GM18861 (cell line): ENCODE measurements around the gene USP47.
A peak's percentile ranks its signal among the peaks of the same experiment; 100 is the strongest.
"Not testable (repeated sequence)": the region's sequence is repeated elsewhere in the genome, so short reads cannot be mapped to it uniquely, and the experiment has no call there.

Source experiments
- ATAC-seq: cut with Tn5 transposase; IDR thresholded peaks from one replicate; pipeline ENCODE4 v1.9.1; 2021; ENCODE audit not compliant: unreplicated experiment

The USP47 gene

DNA sequence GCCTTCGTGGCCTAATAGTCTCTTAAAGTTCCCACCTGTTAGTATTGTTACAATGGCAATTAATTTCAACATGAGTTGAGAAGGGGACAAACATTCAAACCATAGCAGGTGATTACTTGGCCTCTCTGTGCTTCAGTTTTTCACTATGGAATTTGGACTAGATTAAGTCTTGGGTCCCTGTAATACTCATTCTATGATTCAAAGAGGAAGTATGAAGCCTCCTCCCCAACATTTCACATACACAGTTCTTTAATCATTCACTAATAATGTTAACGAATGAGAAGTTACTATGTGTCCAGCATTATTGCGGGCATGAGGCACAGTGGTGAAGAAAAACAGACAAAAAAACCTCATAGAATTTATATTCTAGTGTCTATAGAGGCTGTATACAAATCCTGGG lies 19.9 kb upstream of the USP47 start:
- no peak for ATAC-seq

DNA sequence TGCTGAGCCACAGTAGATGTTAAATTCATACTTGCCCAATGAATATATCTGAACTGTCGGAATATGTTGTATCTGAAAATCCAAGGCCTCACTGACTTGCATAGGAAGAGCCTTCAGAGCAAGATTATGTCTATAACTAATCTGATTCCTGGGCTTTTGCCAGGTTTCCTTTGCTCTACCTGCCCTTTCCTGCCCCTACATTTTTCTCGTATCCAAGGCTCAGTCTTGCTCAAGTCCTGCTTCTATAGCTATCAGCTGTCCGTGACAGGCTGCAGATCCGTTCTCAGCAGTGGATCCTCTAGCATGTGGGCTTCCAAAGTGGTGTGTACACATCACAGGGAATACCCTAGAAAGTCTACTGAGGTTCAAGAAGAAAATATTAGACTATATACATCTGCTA lies 18.8 kb upstream of the USP47 start:
- no peak for ATAC-seq

DNA sequence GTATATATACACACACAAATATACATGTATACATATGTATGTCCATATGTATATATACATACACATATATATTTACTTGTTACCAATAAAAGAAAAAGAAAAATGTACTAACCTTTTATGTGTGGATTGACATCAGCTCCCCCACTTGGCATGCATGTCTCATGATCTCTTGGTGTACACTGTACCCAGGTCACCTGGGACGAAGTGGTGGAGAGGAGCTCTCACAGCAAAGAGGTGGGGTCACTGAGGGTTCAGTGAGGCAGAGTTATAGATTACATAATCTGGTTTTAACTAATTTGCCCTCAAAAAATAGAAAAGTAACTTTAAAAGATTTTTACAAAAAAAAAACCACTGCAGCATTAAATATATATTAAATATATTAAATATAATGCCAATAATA lies 15.5 kb upstream of the USP47 start:
- ATAC-seq: no peak

DNA sequence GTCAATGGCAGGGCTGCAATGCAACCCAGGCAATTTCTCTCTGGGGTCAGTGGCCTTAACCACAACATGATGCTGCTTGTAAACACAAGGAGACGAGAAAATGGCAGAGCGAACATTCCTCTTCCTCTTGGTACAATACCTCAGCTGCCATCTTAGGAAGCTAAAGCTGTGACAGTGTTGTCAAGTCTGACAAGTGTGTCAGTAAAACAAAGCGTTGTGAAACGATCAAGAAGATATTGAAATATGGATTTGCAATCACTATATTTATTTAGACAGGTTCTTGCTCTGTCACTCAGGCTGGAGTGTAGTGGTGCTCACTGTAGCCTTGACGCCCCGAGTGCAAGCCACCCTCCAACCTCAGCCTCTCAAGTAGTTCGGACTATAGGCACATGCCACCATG lies 14.5 kb upstream of the USP47 start:
- no peak for ATAC-seq

DNA sequence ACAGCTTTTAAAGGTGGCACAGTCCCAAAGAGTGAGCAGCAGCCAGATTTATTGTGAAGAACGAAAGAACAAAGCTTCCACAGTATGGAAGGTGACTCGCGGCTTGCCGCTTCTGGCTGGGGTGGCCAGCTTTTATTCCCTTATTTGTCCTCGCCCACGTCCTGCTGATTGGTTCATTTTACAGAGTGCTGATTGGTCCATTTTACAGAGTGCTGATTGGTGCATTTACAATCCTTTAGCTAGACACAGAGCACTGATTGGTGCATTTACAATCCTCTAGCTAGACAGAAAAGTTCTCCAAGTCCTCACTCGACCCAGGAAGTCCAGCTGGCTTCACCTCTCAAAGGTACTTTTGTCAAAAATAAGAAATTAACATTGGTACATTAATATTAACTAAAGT lies 10.4 kb upstream of the USP47 start:
- not testable (repeated sequence) for ATAC-seq

DNA sequence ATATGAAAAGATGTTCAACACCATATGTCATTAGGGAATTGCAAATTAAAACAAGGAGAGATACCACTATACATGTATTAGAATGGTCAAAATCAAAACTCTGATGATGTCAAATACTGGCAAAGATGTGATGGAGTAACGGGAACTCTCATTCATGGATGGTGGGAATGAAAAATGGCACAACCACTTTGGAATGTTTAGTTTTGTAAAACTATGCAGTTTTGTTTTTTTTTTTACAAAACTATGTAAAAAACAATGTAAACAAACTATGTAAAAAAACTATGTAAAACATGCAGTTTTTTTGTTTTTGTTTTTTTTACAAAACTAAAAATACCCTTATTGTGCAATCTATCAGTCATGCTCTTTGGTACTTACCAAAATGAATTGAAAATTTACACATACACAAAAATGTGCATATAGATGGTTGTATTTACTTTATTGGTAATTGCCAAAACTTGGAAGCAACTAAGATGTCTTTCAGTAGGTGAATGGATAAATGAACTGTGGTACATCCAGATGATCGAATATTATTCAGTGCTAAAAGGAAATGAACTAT lies 5.0 kb upstream of the USP47 start:
- no peak for ATAC-seq

DNA sequence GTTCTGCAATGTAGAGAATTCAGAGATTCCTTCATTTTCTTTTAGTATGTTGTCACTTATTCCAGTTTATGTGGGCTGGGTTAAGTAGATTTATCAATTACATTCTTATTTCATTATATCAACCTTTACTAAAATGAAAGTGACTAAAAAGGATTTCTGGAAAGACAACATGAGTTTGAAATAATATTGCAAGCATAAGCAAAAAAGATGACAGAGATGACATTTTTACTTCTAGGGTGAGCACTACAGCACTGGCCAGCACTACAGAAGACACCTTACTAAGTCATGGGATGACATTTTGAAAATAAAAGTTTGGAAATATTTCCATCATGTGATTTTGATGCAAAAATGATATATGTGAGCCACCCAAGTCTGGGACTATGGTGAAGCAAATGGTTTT lies 2.1 kb upstream of the USP47 start:
- ATAC-seq: no peak

DNA sequence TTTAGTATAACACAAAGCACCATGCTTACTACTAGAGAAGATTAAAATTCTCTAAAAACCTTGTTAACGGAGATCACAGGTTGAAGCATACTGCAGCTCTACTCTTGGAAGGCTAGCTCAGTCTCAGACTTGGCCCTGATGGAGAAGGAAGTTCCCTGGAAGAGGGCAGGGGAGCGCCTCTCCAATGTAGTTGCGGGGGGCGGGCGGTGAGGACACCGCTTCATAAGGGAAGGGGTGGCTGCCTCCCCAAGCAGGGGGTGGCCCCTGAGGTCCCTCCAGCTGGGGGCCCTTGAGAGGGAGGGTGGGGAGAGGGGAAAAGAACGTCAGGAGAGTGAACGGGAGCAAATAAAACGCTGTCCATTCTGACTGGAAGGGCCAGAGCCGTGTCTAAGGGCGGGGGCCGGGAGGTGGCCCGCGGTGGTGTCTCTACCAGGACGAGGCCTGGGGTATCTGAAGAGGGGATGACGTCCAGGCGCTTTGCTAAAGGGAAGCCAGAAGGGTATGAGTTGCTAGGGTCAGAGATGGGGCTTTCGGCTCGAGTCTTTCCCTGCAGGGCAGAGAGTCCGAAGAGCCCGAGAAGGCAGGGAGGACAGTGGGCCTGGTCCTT lies 553 bp upstream of the USP47 start:
- peak; percentile 22 for ATAC-seq

DNA sequence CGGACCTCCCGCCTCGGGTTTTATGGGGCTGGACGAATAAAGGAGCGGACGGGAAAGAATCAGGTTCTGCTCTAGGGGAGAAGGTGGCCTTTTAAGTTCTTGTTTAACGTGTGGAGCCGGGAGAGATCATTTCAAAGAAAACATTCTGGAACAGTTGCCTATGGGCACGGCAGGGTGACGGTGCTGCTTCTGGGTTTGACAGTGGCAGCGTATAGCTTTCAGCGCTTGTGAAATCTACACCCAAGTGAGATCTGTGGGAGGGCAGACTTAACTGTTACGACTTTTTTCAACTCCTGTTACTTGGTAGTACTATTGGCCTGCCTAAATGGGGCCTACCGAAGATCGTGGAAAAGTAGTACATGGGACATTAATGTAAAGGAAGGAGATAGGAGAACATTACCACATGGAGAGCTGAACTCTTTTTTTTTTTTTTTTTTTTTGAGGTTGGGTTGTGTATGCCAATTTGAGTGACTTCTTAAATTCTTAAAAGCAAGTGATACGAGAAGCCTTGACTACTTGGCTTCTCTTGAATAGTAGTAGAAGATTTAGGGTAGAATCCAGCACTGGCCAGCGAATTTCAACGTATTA lies 743 bp downstream of the USP47 start:
- ATAC-seq: peak; percentile 39

DNA sequence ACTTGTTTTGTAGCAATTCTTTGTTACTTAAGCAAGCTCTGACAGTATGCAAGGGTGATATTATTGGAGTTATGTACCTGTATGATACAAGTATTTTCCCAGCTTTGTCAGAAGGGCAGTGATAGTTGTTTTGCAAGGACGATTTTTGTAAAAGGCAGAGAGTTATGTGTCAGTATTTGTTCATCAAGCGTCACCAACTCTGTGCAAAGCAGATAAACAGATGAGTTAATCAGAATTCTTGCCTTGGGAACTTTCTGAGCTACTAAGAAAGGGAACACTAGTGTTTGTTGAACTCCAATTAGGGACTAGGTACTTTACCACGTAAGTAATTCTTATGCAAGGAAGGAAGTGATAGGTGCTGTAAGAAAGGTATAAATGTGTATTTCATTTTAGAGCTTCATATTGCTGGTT lies 1.4 kb downstream of the USP47 start:
- no peak for ATAC-seq

DNA sequence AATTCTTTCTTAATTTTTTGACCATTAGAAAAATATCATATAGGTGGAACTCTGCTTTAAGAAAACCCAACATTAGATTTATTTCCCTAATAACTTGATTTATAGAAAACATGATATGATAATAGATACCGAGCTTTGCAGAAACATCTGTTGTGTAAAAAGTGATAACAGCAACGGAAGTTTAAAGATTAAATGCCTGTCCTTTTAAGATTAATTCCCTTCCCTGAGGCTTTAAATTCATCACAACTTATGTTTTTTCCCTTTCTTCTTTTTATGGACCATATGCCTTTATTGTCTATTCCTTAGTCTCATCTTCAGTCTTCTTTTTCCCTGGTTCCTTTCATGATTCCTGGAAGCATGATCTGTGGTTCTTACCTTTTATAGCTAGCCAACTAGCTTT lies 1.9 kb downstream of the USP47 start:
- ATAC-seq: no peak

DNA sequence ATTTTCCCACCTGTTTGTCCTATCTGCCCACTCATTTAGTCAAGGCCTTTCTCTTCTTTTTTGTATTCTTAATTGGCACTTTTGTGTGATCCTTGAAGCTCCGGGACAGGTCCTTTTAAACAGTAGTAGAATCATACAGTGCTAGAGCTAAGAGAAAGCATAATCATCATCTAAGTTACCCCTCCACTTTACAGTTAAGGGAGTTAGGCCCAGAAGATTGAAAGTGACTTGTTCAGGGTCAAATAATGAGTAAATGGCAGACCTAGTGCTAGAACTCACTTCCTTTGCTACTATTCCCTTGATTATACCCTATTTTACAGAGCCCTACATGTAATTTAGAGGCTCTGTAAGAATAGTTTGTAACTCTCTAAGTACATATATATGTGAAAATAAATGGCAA lies 2.5 kb downstream of the USP47 start:
- no peak for ATAC-seq

DNA sequence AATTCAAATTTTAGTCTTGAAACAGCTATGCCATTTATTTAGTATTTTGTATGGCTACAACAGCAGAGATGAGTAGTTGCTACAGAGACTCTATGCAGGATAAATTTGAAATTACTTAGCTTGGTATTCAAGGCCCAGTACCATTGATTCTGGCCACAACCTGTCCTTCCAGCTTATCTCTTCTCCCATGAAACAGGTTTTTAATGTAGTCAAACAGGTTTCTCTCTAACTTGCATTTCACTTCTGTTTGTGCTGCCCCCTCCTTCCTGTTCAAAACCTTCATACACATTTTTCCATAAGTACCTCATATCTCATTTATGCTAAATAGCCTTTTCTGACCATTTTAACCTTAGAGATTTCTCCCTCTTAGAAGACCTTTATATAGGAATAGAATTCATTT lies 3.3 kb downstream of the USP47 start:
- ATAC-seq: no peak

DNA sequence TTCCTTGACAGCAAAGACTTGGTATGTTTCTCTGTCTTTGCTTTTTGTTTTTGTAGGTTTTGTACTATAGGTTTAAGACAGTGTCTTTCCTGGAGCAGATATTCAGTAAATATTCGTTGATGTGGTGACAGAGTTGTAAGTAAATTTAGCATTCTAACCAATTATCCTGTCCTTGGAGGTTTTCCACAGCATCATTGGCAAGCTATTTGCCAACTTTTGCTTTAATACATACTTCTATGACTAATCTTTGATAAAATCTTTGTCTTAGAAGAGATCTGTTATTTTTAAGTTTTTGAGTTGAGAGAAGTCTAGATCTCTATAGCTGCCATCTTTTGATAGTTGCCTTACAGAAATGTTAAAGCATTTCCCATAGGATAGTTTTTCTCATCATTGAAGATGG lies 3.8 kb downstream of the USP47 start:
- ATAC-seq: no peak

DNA sequence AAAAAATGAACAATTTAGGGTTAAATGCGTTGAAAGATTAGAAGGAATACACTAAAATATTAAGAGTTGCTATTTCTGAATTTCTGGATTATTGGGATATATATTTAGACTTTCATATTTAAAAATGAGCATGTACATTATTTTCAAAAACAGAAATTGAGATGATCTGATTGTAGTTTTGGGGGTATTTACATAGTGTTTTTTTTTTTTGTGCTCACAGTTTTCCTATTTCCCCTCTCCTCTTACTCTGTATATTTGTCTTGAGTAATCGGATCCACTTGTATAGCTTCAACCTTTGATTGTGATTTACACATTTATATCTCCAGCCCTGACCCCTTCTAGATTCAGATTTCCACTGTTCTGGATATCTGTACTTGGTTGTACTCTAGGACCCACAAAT lies 5.3 kb downstream of the USP47 start:
- no peak for ATAC-seq

DNA sequence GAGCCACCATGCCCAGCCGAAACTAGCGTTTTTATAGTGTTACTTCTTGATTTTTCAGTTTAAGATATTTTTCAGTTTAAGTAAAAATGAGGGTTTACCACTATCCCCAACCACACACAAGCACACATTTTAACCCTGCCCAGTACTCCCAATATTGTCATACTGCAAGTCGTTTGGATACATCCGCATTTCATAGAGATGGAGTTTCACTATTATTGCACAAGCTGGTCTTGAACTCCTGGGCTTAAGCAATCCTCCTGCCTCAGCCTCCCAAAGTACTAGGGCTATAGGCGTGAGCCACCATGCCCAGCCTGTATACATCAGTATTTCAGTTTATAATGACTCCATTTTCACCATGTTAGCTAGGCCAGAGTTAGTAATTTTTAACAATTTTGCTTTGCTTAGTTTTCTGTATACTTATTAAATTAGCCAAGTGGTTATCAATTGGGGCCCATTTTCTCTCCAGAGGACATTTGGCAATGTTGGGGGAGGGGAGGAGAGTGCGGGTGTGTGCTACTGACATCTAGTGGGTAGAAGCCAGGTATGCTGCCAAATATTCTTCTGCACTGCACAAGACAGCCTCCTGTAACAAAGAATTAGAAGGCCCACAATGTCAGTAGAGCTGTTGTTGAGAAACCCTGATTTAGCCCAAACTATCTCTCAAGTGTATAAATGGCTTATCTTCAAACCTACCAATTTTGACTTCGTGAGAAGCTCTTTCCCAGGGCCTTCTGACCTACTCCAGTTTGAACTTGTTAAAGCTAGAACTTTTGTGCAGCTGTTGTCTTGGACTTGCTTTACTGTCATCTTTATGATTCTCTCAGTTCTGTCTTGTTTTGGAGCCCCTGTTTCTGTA lies 7.3 kb downstream of the USP47 start:
- ATAC-seq: peak; percentile 72

DNA sequence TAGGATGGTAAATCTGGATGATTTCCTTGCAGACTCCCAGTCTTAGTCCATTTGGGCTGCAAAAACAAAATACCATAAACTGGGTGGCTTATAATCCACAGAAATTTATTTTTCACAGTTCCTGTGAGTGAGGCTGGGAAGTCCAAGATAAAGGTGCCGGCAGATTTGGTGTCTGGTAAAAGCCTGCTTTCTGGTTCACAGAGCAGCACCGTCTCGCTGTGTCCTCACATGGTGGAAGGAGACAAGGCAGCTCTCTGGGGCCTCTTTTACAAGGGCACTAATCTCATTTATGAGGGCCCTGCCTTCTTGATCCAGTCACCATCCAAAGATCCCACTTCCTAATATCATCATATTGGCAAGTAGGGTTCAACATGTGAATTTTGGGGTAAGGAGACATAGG lies 8.9 kb downstream of the USP47 start:
- ATAC-seq: no peak

DNA sequence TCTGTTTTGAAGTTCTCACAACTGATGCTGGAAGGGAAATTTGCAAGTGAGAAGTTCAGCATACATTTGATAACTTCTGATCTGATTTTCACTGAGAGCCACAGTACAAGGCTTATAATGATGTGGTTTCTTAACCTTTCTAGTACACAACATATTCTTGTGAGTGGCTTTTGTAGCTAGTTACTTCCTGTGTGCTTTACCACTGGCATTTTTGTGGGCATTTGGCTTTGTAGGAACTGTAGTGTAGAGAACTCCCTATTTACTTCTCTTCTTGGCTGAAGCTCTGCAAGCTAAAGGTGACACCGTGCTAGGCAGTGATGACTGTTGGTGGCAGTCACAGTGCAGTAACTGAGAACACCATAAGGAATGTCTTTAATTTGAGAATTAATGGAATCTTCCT lies 14.9 kb downstream of the USP47 start:
- no peak for ATAC-seq

DNA sequence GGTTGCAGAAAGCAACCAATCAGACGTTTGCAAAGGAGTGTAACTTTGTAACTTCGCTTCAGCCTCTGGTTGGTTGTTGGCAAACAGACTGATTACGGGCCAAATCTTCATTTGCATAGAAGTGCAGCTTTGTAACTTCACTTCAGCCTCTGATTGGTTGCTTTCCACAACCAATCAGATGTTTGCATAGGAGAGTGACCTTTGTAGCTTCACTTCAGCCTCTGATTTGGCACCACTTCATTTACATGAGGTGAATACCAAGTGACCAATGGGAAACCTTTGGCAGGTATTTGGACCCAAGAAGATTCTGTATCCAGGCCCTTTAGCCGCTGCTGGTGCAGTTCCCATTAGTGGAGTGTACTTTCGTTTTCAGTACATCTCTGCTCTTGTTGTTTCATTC lies 16.0 kb downstream of the USP47 start:
- ATAC-seq: no peak

DNA sequence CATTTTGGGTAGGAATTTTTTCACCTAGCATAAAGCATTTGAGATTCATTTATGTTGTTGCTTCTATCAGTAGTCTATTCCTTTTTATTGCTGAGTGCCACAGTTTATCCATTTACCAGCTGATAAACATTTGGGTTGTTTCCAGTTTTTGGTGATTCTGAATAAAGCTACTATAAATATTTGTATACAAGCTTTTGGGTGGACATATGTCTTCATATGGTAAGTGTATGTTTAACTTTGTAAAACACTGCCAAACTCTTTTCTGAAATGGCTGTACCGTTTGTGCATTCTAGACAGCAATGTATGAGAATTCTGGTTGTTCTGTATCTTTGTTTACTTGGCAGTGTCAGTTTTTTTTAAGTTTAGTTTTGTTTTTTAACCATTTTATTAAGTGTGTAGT lies 16.9 kb downstream of the USP47 start:
- no peak for ATAC-seq

DNA sequence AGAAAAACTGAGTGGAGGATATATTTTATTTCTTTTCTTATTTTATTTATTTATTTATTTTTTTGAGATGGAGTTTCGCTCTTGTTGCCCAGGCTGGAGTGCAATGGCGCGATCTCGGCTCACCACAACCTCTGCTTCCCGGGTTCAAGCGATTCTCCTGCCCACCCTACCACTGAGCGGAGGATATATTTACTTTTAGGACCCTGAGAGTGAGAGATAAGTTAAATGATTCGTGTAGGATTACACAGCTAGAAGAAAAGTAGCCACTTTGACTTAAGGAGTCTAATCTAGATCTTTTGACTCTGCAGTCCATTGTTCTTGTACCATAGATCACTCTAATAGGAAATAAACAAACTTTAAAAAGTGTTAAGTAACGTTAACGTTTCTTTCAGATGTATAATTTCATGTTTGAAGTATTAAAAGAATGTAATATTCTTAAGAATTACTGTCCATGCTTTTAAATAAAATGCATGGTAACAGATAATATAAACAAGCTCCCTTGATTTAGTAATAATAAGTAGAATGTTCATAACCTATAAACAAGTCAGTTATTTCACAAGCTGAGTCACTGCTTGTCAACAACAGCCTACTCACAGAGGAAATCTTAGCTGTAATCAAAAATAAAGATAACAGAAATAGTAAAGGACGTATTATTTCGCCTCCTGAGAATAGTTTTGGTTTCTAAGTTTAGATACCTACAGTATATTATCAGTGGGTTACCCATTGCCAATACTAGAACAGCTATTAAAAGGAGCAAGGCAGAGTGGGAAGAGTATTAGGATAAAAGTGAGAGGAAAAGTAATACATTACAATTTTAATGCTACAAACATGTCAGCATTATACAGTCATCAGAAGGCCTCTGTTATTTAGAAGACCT lies 18.6 kb downstream of the USP47 start:
- no peak for ATAC-seq
